ENCODE data around the gene KRT86.

Gene KRT86

GRCh38 chr12:52319097-52319496, 44.7 kb downstream of the KRT86 start:
- DNase-seq (ENCODE audit: extremely low read depth, low read depth): no peak
- H3K4me3 ChIP-seq (replicated peaks; ENCODE audit: low read depth, low read length): no peak overlapping the region
- no peak for TF ChIP-seq CTCF (IDR thresholded peaks at IDR 0.05; ENCODE audit: low read depth, low read length, missing control alignments)

GRCh38 chr12:52320784-52321400, 46.4 kb downstream of the KRT86 start, which contains the start of gene KRT83:
Gene KRT83 (minus strand): TSS chr12:52321398. CDS start chr12:52321335, 63 bp downstream.
- no peak for DNase-seq (ENCODE audit: extremely low read depth, low read depth)
- no peak within 1 kb of the TSS for H3K4me3 ChIP-seq (replicated peaks; ENCODE audit: low read depth, low read length)
- no peak for TF ChIP-seq CTCF (IDR thresholded peaks at IDR 0.05; ENCODE audit: low read depth, low read length, missing control alignments)

GRCh38 chr12:52321418-52321817, 47.0 kb downstream of the KRT86 start:
- no peak overlapping the region for H3K4me3 ChIP-seq (replicated peaks; ENCODE audit: low read depth, low read length)
- no peak for DNase-seq (ENCODE audit: extremely low read depth, low read depth)
- TF ChIP-seq CTCF (IDR thresholded peaks at IDR 0.05; ENCODE audit: low read depth, low read length, missing control alignments): no peak

GRCh38 chr12:52322069-52322468, 47.6 kb downstream of the KRT86 start:
- no peak for TF ChIP-seq CTCF (IDR thresholded peaks at IDR 0.05; ENCODE audit: low read depth, low read length, missing control alignments)
- DNase-seq (ENCODE audit: extremely low read depth, low read depth): no peak
- H3K4me3 ChIP-seq (replicated peaks; ENCODE audit: low read depth, low read length): no peak overlapping the region

- no peak for DNase-seq (ENCODE audit: extremely low read depth, low read depth)
- no peak for TF ChIP-seq CTCF (IDR thresholded peaks at IDR 0.05; ENCODE audit: low read depth, low read length, missing control alignments)
- no peak overlapping the region for H3K4me3 ChIP-seq (replicated peaks; ENCODE audit: low read depth, low read length)
Observed at GRCh38 chr12:52323001-52323400, 48.6 kb downstream of the KRT86 start.

GRCh38 chr12:52323416-52324152, 49.1 kb downstream of the KRT86 start:
- no peak for TF ChIP-seq CTCF (IDR thresholded peaks at IDR 0.05; ENCODE audit: low read depth, low read length, missing control alignments)
- no peak for DNase-seq (ENCODE audit: extremely low read depth, low read depth)
- no peak overlapping the region for H3K4me3 ChIP-seq (replicated peaks; ENCODE audit: low read depth, low read length)

Measured in HFF-Myc (cell line).